Suppressor macrophage treated with lipopolysaccharide for 1 hour (primary cell): ENCODE data around the gene CGB3.

Source experiments
- DNase-seq, 3 donors: peaks; one replicate each; pipeline ENCODE4 v3.0.0-alpha.2; 2020 to 2022

The CGB3 gene

DNA sequence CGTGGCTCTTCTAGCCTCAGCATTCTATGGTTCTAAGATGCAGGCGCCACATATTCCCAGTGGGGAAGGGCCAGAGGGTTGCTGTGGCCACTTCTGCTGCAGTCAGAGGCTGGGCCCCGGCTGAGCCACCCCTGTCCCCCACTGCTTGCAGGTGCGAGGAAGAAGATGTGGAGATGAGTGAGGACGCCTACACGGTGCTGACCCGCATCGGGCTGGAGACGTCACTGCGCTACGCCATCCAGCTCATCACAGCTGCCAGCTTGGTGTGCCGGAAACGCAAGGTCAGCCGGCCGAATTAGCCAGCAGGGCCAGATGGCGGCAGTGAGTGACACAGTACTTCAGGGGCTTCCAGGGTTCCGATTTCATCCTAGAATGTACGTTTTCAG lies 9.3 kb downstream of the CGB3 start:
- no peak for DNase-seq

DNA sequence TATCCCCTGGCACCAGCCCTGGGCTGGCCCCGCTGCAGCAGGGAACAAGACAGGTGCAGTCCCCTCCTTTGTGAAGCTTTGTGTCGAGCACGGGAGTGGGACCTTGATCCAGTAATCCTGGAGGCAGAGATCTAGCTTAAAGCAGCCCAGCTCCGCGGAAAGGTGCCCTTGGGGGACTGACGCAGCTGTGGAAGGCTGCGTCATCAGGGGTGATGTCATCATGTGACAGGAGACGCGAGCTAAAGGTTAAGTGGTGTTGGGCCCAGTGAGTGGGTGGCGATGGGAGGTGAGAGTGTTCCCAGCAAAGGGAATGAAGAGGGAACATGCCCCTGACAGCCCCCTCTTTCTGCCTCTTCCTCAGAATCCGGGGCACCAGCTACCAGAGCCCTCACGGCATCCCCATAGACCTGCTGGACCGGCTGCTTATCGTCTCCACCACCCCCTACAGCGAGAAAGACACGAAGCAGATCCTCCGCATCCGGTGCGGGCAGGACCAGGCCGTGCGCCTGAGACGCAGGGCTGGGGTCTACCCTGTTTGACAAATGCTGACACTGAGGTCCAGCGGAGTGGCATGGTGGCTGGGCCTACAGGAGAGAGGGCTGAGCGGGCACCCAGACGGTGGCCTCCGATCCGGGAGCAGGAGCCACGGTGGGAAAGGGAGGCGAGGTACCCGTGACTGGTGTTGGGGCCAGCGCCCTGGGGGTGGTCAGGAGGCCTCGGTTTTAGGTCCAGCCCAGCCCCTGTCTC lies 9.8 kb downstream of the CGB3 start:
- no peak for DNase-seq

DNA sequence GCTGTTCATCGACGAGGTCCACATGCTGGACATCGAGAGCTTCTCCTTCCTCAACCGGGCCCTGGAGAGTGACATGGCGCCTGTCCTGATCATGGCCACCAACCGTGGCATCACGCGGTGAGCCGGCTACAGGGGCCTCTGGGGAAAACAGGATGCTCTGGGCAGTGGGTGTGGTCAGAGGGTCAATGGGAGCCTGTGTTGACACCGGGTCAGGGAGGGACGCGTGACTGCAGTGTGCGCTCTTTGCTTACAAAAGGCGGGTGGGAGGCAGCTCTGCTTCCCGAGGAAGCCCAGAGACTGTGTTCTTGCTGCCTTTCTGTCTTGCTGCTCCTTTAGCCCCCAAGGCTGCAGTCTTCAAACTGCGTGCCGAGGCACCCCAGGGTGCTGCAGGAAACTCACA lies 12.9 kb downstream of the CGB3 start:
- no peak for DNase-seq

DNA sequence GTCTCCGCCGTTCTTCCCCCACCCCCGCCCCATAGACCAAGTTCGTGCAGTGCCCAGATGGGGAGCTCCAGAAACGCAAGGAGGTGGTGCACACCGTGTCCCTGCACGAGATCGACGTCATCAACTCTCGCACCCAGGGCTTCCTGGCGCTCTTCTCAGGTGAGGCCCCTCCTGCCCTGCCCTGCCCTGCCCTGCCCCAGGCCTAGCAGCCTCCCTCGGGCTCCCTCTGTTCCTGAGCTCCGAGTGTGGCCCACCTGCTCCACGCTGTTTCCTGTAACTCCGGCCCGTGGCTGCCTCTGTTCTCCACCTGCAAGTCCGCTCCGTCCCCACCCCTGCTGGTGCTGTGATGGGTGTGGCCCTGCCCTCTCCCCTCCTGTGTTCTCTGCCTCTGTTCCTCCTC lies 13.7 kb downstream of the CGB3 start:
- DNase-seq, result no peak

DNA sequence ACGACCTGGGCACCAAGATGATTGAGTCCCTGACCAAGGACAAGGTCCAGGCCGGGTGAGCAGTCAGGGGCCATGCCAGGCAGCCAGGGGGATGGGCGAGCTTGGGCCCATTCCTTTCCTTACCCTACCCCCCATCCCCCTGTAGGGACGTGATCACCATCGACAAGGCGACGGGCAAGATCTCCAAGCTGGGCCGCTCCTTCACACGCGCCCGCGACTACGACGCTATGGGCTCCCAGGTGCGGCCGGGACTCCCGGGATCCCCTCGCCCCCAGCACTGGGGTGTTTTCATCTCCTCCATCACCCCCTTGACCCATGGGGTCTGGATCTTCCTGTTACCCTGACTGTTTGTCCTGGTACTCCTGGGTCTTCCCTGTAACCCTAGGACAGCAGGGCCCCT lies 14.3 kb downstream of the CGB3 start:
- no peak for DNase-seq

DNA sequence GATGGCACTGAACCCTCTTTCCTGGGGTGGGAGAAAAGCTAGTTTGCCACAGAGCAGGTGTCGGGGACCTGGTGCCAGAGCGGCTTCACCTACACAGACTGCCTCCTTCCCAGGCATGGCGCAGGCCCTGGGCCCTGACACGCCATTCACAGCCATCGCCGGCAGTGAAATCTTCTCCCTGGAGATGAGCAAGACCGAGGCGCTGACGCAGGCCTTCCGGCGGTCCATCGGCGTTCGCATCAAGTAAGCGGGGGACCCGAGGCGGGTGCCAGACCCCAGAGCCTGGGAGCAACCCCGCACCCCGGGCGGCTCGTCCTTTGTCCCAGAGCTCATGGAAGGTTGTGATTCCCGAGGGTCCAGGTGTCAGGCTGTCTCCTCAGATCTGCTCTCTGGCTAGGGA lies 17.2 kb downstream of the CGB3 start:
- DNase-seq, result no peak

DNA sequence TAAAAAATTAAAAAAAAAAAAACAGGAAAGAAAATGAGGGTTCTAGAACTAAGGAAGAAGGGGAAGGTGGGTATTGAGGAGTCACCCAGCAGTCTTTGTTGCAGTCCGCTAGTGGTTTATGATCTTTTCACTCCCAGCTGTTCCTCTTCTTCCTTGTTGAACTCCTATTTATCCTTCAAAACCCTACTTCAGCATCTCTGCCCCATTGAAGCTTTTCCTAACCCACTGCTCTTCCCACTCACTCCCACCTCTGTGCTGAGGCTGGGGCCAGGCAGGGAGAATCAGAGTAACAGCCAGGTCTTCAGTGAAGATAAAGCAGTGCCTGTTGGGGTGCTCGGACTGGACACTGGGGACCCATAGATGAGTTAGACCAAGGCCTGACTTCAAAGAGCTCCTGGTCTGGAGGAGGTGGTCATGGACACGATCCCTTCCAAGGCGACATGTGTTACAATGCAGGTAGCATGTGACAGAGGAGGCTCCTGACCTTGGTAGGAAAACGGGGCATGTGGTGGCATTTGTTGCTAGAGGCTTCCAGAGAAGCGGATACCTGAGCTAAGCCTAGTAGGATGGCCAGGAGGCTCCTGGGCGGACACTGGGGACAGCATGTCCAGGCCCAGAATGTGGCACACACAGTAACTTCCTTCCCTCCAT lies 19.0 kb downstream of the CGB3 start:
- no peak for DNase-seq

DNA sequence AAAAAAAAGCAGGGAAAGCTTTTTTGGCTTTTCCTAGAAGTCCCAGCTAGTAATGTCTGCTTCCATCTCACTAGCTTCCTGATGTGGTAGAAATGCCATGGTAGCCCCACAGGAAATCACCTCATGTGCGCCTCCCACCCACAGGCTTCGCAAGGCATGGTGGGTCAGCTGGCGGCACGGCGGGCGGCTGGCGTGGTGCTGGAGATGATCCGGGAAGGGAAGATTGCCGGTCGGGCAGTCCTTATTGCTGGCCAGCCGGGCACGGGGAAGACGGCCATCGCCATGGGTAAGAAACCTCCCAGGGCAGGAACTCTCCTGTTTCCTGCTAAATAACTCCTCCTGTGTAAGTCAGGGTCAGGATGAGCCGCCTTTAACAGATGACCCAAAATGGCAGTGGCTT lies 20.0 kb downstream of the CGB3 start:
- no peak for DNase-seq

DNA sequence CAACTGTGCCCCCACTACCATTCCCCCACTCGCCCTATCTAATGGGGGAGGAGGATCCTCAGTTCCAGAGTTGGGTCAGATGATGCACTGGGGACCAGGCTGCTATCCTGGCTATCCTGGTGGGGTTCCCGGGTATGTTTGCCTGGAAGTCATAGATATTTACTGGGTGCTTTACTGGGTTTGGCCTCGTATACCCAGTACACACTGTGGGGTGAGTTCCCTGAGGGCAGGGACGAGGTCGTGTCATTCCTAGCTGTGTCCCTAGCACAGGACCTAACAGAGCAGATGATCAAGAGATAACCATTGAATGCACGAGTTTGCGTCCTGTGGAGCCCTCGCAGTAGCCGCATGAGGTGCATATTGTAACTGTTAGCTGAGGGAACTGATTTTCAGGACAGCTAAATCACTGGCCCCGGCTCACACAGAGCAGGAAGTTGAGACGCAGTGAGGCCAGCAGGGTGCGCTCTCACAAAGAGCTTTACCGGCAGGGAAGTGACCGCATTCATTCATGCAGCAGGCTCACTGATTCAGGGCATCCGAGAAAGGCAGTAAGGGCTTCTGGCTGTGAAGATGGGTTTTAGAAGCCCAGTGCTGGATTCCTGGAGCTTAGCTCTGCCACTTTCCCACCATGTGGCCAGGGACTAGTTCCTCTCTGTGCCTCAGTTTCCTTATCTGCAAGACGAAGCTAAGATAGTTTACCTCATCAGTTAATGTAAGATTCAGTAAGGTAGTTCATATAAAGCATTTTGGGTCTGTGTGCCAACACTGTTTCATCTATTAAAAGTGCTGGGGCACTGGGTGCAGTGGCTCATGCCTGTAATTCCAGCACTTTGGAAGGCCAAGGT lies 24.4 kb downstream of the CGB3 start:
- DNase-seq, result peak; percentile 72 to 82 (median 78)

DNA sequence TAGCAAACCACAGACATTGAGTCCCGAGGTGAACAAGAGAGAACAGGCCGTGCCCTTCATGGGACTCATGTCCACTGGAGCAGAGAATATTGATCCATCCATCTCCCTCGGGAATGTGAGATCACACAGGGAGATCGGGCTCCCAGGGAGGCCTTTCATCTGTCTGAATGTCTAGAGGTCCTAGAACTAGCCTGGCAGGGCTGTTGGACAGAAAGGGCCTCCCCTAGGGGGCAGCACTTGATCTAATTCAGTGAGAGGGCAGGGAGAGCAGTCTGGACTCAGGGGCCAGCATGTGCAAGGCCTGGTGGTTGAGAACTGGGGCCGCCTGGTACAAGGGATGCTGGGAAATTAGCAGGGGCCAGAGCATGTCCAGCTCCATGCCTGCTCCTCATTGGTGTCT lies 26.2 kb downstream of the CGB3 start:
- peak; percentile 70 to 90 (median 74) for DNase-seq

DNA sequence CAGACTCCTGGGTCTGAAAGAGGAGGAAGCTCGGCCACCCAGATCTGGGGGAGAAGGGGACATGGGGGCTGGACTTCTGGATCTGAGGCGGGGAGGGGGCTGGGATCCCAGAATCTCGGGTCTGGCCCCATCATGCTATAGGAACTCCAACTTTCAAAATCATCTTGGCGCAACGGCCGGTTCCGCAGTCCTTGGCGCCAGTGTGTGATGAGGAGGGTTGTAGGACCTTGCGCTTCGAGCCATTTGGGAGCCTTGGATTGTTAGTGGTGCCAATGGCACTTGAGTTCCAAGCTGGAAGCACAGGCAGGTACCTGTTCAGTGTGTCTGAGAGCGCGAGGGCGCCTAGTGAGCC lies 30.1 kb downstream of the CGB3 start:
- DNase-seq, result no peak

DNA sequence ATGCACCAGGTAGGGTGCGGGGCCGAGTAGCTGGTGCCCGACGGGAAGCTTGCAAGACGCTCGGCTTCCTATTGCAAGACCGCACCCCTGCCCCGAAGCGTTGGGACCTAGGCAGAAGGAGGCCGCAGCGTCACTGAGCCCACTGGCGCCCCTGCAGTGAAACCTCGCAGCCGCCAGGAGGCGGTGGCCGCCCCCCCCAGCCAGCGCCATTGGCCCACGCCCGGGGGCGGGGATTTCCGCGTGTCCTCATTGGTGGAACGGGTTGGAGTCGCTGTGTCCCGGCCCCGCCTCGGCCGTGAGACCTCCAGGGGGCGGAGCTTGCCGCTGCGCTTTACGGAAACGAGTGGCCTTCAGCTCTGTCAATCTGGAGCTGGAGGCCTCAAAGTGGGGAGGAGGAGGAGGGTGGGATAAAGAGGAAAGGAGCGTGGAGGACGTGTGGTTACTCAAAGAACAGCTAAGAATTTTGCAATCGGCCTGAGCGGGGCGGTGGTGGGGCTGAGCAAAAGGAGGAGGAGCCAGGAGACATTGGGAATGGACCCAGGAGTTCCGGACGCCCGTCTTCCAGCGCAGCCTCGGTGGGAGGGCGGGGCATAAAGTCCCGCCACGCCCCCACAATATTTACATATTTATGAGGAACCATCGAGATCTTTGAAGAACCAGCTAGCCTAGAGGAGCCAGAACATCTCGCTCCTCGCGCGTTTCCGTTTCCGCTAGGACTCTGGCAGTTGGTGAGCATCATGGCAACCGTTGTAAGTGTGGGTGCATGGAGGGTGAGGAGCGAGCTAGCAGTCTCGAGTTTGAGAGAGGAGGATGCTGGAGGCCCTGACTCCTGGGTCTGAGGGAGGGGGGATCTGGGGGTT lies 30.7 kb downstream of the CGB3 start, which contains the start of the genes GYS1 and RUVBL2:
Gene GYS1, minus strand, starts transcription at position 135 of the 860 bp plus-strand sequence. CDS start 197 bp downstream, outside the sequence.
Gene RUVBL2, plus strand, starts transcription at position 713 of the 860 bp plus-strand sequence. Its CDS starts 25 bp downstream, at position 738.
- peak; percentile 100 for DNase-seq

DNA sequence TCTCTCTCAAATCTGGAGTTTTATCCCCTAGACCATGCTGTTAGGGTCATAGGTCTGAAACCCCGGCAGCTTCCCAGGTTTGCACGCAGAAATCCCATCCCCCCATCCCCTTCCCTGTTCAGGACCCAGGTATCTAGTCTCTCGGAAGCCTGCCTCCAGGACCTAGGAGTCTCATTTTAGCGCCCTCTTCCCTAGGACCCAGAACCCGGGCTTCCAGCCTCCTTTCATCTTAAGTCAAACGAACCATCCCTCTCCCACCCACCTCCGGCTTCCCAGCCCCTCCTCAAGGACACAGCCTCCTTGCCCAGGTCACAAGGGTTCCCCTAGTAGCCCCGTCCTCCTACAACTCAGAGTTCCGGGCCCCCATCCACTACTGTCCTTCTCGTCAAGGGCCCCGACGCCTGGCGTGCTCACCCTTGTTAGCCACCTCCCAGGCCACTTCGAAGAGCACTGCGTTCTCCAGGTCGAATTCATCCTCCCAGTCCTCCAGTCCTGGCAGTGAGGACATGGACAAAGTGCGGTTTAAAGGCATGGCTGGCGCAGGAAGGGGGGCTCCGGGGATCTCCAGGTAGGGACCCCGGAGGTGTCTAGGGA lies 31.5 kb downstream of the CGB3 start:
- peak in 1 of 3 donors; percentile 27 for DNase-seq

DNA sequence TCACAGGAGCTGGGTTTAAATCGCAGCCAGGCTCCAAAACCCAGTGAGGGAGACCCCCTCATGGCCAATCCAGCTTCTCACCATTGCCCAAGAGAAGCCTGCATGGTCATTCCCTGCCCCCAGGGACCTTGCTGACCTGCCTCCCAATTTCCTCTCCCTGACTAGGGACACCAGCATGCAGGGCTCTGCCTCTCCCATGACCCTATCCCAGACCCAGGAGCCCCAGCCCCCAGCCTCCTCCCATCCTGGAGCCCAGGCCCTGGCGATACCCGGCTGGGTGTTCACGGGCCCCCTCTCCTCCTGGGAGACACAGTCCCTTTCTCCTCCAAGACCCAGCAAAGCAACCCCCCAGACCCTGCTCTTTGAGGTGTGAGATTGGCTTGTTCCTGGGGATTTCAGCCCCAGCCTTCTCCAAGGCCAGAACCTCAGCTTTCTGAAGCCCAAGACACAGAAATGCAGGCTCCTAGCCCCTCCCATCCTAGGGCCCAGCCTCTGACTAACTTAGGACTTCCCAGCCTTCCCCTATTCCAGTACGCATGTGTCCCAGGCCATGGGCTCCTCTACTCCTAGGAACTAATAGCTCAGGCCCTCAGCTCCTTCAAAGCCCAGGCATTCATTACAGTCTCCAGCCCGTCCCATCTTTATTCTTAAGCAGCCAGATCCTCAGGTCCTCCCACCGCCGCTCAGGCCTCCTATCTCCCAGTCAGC lies 32.1 kb downstream of the CGB3 start:
- peak; percentile 92 for DNase-seq

DNA sequence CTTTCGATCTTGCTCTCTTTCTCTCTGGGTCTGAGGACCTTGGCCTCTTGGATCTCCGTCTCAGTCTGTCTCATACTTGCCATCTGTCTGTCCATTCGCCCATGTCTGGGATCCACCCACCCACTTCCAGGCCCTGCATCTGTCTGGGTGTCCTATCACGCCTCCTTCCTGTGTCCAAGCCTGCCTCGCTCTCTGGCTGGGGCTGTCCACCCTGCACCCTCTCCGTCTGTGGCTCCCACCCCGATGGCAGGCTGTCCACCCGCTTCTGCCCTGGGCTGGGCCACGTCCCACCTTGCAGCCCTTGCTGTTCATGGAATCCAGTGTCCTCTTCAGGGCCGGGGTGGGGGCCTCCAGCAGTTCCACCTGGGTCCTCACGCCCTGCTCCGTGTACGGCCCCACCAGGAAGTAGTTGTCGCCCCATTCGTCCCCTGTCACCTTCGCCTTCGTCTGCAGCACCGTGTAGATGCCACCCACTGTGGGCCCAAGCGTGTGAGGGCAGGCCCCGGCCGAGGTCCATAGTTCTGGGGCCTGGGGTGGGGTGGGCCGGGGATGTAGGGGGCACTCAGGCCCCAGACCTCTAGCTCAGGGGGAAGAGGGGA lies 33.0 kb downstream of the CGB3 start:
- DNase-seq, result no peak

DNA sequence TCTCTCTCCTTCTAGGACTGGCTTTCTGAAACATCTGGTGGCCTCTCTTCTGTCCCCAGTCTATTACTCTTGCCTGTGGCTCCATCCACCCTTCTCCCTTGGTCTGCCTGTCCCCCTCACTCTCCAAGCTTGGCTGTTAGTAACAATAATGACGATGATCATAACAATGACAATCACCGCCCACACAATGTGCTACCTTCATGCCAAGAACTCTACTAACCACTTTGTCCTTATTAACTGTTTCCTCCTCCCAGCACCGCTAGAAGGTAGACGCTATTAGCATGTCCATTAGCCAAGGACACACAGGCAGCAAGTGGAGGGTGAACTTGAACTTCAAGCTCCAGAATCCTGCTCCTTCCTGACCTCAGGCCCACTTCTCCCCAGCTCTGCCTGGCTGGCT lies 33.7 kb downstream of the CGB3 start:
- no peak for DNase-seq

DNA sequence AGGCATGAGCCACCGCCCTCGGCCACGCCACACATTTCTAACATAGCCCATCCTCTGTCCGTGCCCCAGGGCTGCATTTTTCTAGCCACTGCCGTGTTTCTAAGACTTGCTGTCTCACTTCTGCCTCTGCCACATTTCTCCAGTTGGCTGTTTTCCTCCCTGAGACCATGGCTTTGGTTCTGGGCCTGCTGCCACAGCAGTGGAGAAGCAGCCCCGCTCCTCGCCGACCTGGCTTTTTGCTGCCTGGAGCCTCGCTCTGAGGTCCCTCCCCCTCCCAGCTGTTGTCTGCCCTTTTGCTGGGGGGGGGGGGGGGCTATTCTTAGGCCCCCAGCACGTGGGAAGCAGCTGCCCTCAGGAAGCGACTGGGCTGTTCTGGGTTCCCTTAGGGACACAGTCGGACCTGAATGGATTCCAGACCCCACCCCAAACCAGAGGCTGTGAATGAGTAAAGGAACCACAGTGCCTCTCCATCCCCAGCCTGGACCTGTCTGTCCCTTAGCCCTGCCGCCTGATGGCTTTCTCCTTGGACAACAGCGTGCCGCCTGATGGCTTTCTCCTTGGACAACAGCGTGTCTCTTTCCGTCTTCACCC lies 34.3 kb downstream of the CGB3 start:
- no peak for DNase-seq

DNA sequence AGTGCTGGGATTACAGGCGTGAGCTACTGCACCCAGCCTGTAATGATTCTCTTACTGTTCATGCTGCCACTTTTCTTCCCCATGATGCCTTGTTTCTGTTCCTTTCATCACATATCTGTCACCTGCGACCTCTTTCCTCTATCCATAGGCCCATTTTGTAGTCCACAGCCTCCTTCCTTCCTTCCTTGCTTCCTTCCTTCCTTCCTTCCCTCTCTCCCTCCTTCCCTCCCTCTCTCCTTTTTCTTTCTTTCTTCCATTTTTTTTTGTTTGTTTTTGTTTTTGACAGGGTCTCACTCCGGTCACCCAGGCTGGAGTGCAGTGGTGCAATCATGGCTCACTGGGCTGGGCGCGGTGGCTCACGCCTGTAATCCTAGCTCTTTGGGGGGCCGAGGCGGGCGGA lies 35.3 kb downstream of the CGB3 start:
- no peak for DNase-seq

DNA sequence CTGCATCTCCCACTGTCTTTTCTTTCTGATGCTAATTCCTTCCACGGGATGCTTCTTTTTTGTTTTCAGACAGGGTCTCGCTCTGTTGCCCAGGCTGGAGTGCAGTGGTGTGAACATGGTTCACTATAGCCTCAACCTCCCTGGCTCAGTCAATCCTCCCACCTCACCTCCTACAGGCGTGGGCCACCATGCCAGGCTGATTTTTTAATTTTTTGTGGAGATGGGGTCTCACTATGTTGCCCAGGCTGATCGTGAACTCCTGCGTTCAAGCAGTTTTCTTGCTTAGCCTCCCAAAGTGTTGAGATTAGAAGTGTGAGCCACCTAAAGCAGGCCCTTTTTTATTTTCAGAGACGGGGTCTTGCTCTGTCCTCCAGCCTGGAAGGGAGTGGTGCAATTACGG lies 35.8 kb downstream of the CGB3 start:
- no peak for DNase-seq

DNA sequence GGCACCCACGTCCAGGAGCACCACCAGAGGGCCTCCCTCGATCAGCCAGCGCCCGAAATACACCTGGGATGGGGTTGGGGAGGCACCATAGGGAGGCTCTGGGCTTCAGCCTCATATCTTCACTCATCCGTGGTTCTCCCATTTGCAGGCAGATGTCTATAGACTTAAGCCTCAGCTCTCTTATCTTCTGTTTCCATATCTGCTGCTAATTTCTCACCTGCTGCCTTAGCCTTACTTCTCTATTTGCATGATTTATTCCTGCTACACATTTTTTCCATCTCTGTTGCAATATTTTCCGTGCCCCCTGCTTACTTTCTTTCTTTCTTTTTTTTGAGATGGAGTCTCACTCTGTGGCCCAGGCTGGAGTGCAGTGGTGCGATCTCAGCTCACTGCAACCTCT lies 36.8 kb downstream of the CGB3 start:
- DNase-seq, result no peak

DNA sequence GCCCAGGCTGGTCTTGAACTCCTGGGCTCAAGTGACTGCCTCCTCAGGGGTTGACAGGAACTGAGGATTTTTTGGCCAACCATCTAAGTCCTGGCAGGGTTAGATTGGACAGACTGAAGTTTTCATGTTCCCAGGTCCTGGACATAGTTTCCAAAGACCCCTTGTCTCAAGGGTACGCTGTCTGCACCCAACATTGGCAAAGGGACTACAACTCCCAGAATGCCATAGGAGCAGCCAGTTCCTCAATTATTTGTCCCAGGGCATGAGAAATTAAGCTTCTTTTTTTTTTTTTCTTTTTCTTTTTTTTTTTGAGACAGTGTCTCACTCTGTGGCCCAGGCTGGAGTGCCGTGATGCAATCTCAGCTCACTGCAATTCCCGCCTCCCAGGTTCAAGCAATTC lies 37.9 kb downstream of the CGB3 start:
- DNase-seq, result peak in 2 of 3 donors; percentile 42 to 46
